ENCODE data around the gene RPL31.

RPL31 gene

DNA sequence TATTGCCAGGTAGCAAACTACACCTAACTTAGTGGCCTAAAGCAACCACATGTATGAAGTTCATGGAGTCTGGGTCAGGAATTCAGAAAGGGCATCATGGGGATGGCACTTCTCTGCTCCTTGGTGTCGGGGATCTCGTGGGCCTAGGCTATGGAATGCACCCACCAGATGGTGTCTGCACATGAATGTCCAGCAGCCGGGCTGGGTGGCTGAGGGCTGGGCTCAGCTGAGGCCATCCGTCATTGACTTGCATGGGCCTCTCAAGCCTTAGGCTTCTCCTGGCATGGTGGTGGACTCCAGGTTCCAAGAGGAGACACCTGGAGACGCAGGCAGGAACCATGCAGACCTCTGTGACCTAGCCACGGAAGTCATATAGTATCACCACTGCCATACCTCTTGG lies 26.0 kb upstream of the RPL31 start:
- Histone ChIP-seq H3K27me3 (ENCODE audit: insufficient read depth, low read length) (no peaks in the 10 kb centered on the region), H3K9me2 (ENCODE audit: low read depth, low read length) (no peaks in the 10 kb centered on the region), H2AFZ (ENCODE audit: low read length) (no peak overlapping the region), H3K9ac (ENCODE audit: low read length) (peak overlapping the region; percentile 29; the same call in 1 of the 2 replicates), H3K36me3 (ENCODE audit: insufficient read depth, low read length) (no peaks in the 10 kb centered on the region), H3K9me3 (ENCODE audit: low read length) (no peaks in the 10 kb centered on the region), H3K27ac (ENCODE audit: low read depth, low read length, poor library complexity, severe bottlenecking) (peak overlapping the region; percentile 85), H3K4me3 (ENCODE audit: low read depth, low read length, poor library complexity, severe bottlenecking) (peak overlapping the region; percentile 53), H3K79me2 (ENCODE audit: insufficient read depth, low read length) (no peaks in the 10 kb centered on the region), H3K4me1 (ENCODE audit: insufficient read depth, low read length, severe bottlenecking) (peaks cover 47% of the 10 kb centered on the region), H3K4me2 (ENCODE audit: low read length) (peak overlapping the region; percentile 70; the same call in 1 of the 2 replicates), H3F3A (ENCODE audit: insufficient read depth, low read length) (no peaks in the 10 kb centered on the region), H4K20me1 (ENCODE audit: insufficient read depth, low read length) (no peaks in the 10 kb centered on the region)
- TF ChIP-seq EZH2 (IDR thresholded peaks at IDR 0.05; ENCODE audit: borderline replicate concordance, low read length), result no peak
- TF ChIP-seq CTCF (IDR thresholded peaks at IDR 0.05; ENCODE audit: low read length), result no peak

- no peaks in the 10 kb centered on the region for H3K9me2 ChIP-seq (ENCODE audit: low read depth, low read length)
- H2AFZ ChIP-seq (ENCODE audit: low read length), result no peak overlapping the region
- H3K27ac ChIP-seq (ENCODE audit: low read depth, low read length, poor library complexity, severe bottlenecking), result peak overlapping the region; percentile 85
- H3F3A ChIP-seq (ENCODE audit: insufficient read depth, low read length), result no peaks in the 10 kb centered on the region
- no peaks in the 10 kb centered on the region for H3K27me3 ChIP-seq (ENCODE audit: insufficient read depth, low read length)
- H3K36me3 ChIP-seq (ENCODE audit: insufficient read depth, low read length), result no peaks in the 10 kb centered on the region
- peak overlapping the region; percentile 60 for H3K9ac ChIP-seq (ENCODE audit: low read length)
- H3K79me2 ChIP-seq (ENCODE audit: insufficient read depth, low read length), result no peaks in the 10 kb centered on the region
- TF ChIP-seq EZH2 (IDR thresholded peaks at IDR 0.05; ENCODE audit: borderline replicate concordance, low read length) (no peak), CTCF (IDR thresholded peaks at IDR 0.05; ENCODE audit: low read length) (no peak)
- peak overlapping the region; percentile 53 for H3K4me3 ChIP-seq (ENCODE audit: low read depth, low read length, poor library complexity, severe bottlenecking)
- H3K4me1 ChIP-seq (ENCODE audit: insufficient read depth, low read length, severe bottlenecking), result peaks cover 55% of the 10 kb centered on the region
- peak overlapping the region; percentile 70 for H3K4me2 ChIP-seq (ENCODE audit: low read length)
- no peaks in the 10 kb centered on the region for H3K9me3 ChIP-seq (ENCODE audit: low read length)
- no peaks in the 10 kb centered on the region for H4K20me1 ChIP-seq (ENCODE audit: insufficient read depth, low read length)
Observed at GRCh38 chr2:100976645-100977391, 25.3 kb upstream of the RPL31 start.

DNA sequence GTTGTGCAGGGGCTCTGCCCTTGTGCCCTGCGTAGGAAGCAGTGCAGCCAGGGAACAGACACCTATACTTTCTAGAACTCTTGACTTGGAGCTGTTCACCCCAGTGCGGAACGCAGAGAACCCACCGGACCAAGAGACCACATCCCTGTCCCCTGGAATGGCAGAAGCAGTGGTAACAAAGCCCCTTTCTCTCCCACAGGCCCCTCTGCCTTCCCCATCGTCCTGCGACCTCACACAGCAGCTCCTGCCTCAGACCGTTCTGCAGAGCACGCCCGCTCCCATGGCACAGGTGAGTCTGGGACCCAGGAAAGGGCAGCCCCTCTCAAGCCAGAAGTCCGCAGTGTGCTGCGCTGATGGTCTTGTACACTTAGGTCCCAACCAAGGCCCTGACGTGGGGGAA lies 24.6 kb upstream of the RPL31 start:
- Histone ChIP-seq H3K4me2 (ENCODE audit: low read length) (peak overlapping the region; percentile 70), H3F3A (ENCODE audit: insufficient read depth, low read length) (no peaks in the 10 kb centered on the region), H3K36me3 (ENCODE audit: insufficient read depth, low read length) (no peaks in the 10 kb centered on the region), H2AFZ (ENCODE audit: low read length) (no peak overlapping the region), H3K4me3 (ENCODE audit: low read depth, low read length, poor library complexity, severe bottlenecking) (peak overlapping the region; percentile 53), H3K9me3 (ENCODE audit: low read length) (no peaks in the 10 kb centered on the region), H3K27ac (ENCODE audit: low read depth, low read length, poor library complexity, severe bottlenecking) (peak overlapping the region; percentile 85), H3K79me2 (ENCODE audit: insufficient read depth, low read length) (no peaks in the 10 kb centered on the region), H3K9me2 (ENCODE audit: low read depth, low read length) (no peaks in the 10 kb centered on the region), H4K20me1 (ENCODE audit: insufficient read depth, low read length) (no peaks in the 10 kb centered on the region), H3K9ac (ENCODE audit: low read length) (peak overlapping the region; percentile 60), H3K4me1 (ENCODE audit: insufficient read depth, low read length, severe bottlenecking) (peaks cover 62% of the 10 kb centered on the region), H3K27me3 (ENCODE audit: insufficient read depth, low read length) (no peaks in the 10 kb centered on the region)
- no peak for TF ChIP-seq EZH2 (IDR thresholded peaks at IDR 0.05; ENCODE audit: borderline replicate concordance, low read length)

Measured in OCI-LY1 (cell line).